Hepatocyte (in vitro differentiated cells): Measurements from ENCODE around the gene FAM240A. TPM values are rescaled to one million over a fixed set of nuclear protein-coding genes. Genes with fewer than 3 reads are reported as not detected.

ENCODE experiments used
- DNase-seq: peaks from one replicate; pipeline ENCODE4 v3.0.0-alpha.2; 2016; ENCODE audit warnings: low spot score
- H2AFZ ChIP-seq: fragments of 200-600 bp; sonication (generic); 2 replicates; pipeline ENCODE4 v1.6.0; 2016; ENCODE audit warnings: antibody characterized with exemption, mild to moderate bottlenecking
- H3K27ac ChIP-seq: fragments of 200-600 bp; sonication (generic); 2 replicates; pipeline ENCODE4 v1.5.1; 2016; ENCODE audit warnings: mild to moderate bottlenecking
- H3K27me3 ChIP-seq: fragments of 200-600 bp; sonication (generic); 2 replicates; pipeline ENCODE4 v1.6.1; 2016
- H3K36me3 ChIP-seq: fragments of 200-600 bp; sonication (generic); replicated peaks from 2 replicates; pipeline ENCODE4 v1.5.1; 2016; ENCODE audit warnings: low read depth; ENCODE audit not compliant: insufficient read depth
- H3K4me1 ChIP-seq: fragments of 200-600 bp; sonication (generic); 2 replicates; pipeline ENCODE4 v1.5.1; 2016; ENCODE audit warnings: mild to moderate bottlenecking, moderate library complexity; ENCODE audit not compliant: insufficient read depth
- H3K4me2 ChIP-seq: fragments of 200-600 bp; sonication (generic); 2 replicates; pipeline ENCODE4 v1.6.0; 2016
- H3K4me3 ChIP-seq: fragments of 200-600 bp; sonication (generic); 2 replicates; pipeline ENCODE4 v1.5.1; 2016; ENCODE audit warnings: mild to moderate bottlenecking
- H3K79me2 ChIP-seq: fragments of 200-600 bp; sonication (generic); 2 replicates; pipeline ENCODE4 v1.6.0; 2017; ENCODE audit warnings: mild to moderate bottlenecking
- H3K9me2 ChIP-seq: fragments of 200-600 bp; sonication (generic); replicated peaks from 2 replicates; pipeline ENCODE4 v1.6.0; 2017; ENCODE audit warnings: mild to moderate bottlenecking; ENCODE audit not compliant: insufficient read depth
- H3K9me3 ChIP-seq: fragments of 200-600 bp; sonication (generic); 2 replicates; pipeline ENCODE4 v1.5.1; 2016; ENCODE audit warnings: low read depth, mild to moderate bottlenecking
- H4K20me1 ChIP-seq: fragments of 200-600 bp; sonication (generic); 2 replicates; pipeline ENCODE4 v1.6.0; 2016; ENCODE audit warnings: mild to moderate bottlenecking; ENCODE audit not compliant: insufficient read depth, poor library complexity, severe bottlenecking
- CTCF ChIP-seq: fragments of 200-600 bp; sonication (generic); IDR thresholded peaks from 2 replicates; pipeline ENCODE4 v1.5.1; 2016; ENCODE audit warnings: antibody characterized with exemption, mild to moderate bottlenecking; ENCODE audit not compliant: poor library complexity
- EZH2 ChIP-seq: fragments of 200-600 bp; sonication (generic); IDR thresholded peaks from 2 replicates; pipeline ENCODE4 v1.6.1; 2016; ENCODE audit warnings: antibody characterized with exemption, mild to moderate bottlenecking, borderline replicate concordance
- EZH2phosphoT487 ChIP-seq: fragments of 200-600 bp; sonication (generic); IDR thresholded peaks from one replicate; pipeline ENCODE4 v1.6.1; 2018; ENCODE audit warnings: antibody characterized with exemption, mild to moderate bottlenecking, low read depth, moderate library complexity; ENCODE audit not compliant: unreplicated experiment, severe bottlenecking
- WGBS: methylation state at CpG from one replicate; pipeline ENCODE4 v1.1.6; 2016; ENCODE audit warnings: low lambda C conversion rate; ENCODE audit errors: missing lambda C conversion rate; 5-methylcytosine and 5-hydroxymethylcytosine counted together
- polyA plus RNA-seq: library from polyadenylated mRNA; unstranded; fragments of >200 nt; fragmentation: Nextera tagmentation; extraction: Ambion mirVana; gene quantifications from 2 replicates; pipeline ENCODE4 v1.2.1, GENCODE V29; 2016
- total RNA-seq: library from RNA; depleted of rRNA; stranded (reverse); fragments of >200 nt; gene quantifications from 2 replicates; pipeline ENCODE4 v1.2.3, GENCODE V29; 2014

The FAM240A gene
- total and polyA plus RNA-seq, 2 experiments from 2014 or later, result not detected

GRCh38 chr3:46662771-46663551, 50.6 kb downstream of the FAM240A start:
- no peaks in the 10 kb centered on the region for H3K9me2 ChIP-seq
- no peaks in the 10 kb centered on the region for H3K27me3 ChIP-seq
- 60% methylated on average over 17 of the region's 17 CpGs for WGBS
- H4K20me1 ChIP-seq, result no peaks in the 10 kb centered on the region
- peaks cover 17% of the 10 kb centered on the region for H3K4me1 ChIP-seq
- TF ChIP-seq EZH2phosphoT487 (no peak), EZH2 (no peak), CTCF (no peak)
- H3K27ac ChIP-seq, result peak overlapping the region; percentile 57
- no peaks in the 10 kb centered on the region for H3K36me3 ChIP-seq
- peak; percentile 49 for DNase-seq
- H3K4me2 ChIP-seq, result peak overlapping the region; percentile 48
- no peaks in the 10 kb centered on the region for H3K9me3 ChIP-seq
- H3K4me3 ChIP-seq, result no peak overlapping the region
- H3K79me2 ChIP-seq, result no peaks in the 10 kb centered on the region
- no peak overlapping the region for H2AFZ ChIP-seq

GRCh38 chr3:46663591-46664135, 51.3 kb downstream of the FAM240A start:
- no peak overlapping the region for H2AFZ ChIP-seq
- H3K27me3 ChIP-seq, result no peaks in the 10 kb centered on the region
- H3K4me2 ChIP-seq, result peak overlapping the region; percentile 48
- no peaks in the 10 kb centered on the region for H4K20me1 ChIP-seq
- H3K4me1 ChIP-seq, result peaks cover 17% of the 10 kb centered on the region
- TF ChIP-seq EZH2phosphoT487 (no peak), EZH2 (no peak), CTCF (peak; percentile 29)
- H3K9me3 ChIP-seq, result no peaks in the 10 kb centered on the region
- H3K79me2 ChIP-seq, result no peaks in the 10 kb centered on the region
- no peaks in the 10 kb centered on the region for H3K9me2 ChIP-seq
- no peak overlapping the region for H3K4me3 ChIP-seq
- DNase-seq, result peak; percentile 43
- 70% methylated on average over 8 of the region's 8 CpGs for WGBS
- H3K27ac ChIP-seq, result peak overlapping the region; percentile 57
- no peaks in the 10 kb centered on the region for H3K36me3 ChIP-seq

GRCh38 chr3:46664188-46664970, 52.1 kb downstream of the FAM240A start:
- no peak overlapping the region for H2AFZ ChIP-seq
- no peak overlapping the region for H3K27ac ChIP-seq
- no peaks in the 10 kb centered on the region for H4K20me1 ChIP-seq
- no peaks in the 10 kb centered on the region for H3K9me2 ChIP-seq
- peaks cover 17% of the 10 kb centered on the region for H3K4me1 ChIP-seq
- no peak for TF ChIP-seq EZH2phosphoT487
- TF ChIP-seq EZH2, result no peak
- TF ChIP-seq CTCF, result no peak
- no peaks in the 10 kb centered on the region for H3K36me3 ChIP-seq
- no peak overlapping the region for H3K4me2 ChIP-seq
- H3K27me3 ChIP-seq, result no peaks in the 10 kb centered on the region
- no peaks in the 10 kb centered on the region for H3K9me3 ChIP-seq
- WGBS, result 92% methylated on average over 6 of the region's 6 CpGs
- no peak for DNase-seq
- no peak overlapping the region for H3K4me3 ChIP-seq
- no peaks in the 10 kb centered on the region for H3K79me2 ChIP-seq
